K562 (cell line): ENCODE data around the gene PRKG1. TPM values are rescaled to one million over a fixed set of nuclear protein-coding genes. Genes with fewer than 3 reads are reported as not detected.

Experiments
- ATAC-seq: fragments of 200-7000 bp; cut with Tn5 transposase; 3 replicates; pipeline ENCODE4 v1.9.1; 2020; ENCODE audit warnings: moderate library complexity
- BruUV-seq: library from RNA; stranded (reverse); fragments of 400-500 nt; replicated peaks from 2 replicates; lab custom pipeline; 2021; lab: Mats Ljungman, UMichigan
- CTCF ChIA-PET: fragments of 300-600 bp; formaldehyde crosslinking; extraction: SDS; loops from one replicate; lab custom pipeline; 2021; ENCODE audit warnings: low intra/inter-chr PET ratio; lab: Yijun Ruan, JAX
- POLR2A ChIA-PET: fragments of 300-600, 350-650 bp; sonication (Branson Sonifier 250); formaldehyde crosslinking; extraction: SDS; loops from one replicate; lab custom pipeline; 2021; ENCODE audit warnings: antibody characterized with exemption, inconsistent platforms; lab: Yijun Ruan, JAX
- DNase-seq, 4 experiments: peaks; one replicate each; pipeline versions ENCODE4 v3.0.0 to v3.0.0-alpha.2; 2011 to 2018; ENCODE audit warnings: low spot score in 3 of 4, mixed read lengths in 3 of 4; ENCODE audit errors: extremely low read depth in 1 of 4
- FAIRE-seq: peaks from 2 replicates; lab custom pipeline; 2011; peaks lifted over from hg19 to GRCh38; lab: Jason Lieb, UNC
- H2AFZ ChIP-seq: 2 replicates; pipeline ENCODE4 v1.6.0; 2011; ENCODE audit warnings: low read depth, low read length, control low read depth, inconsistent platforms
- H3K27ac ChIP-seq: fragments of 200-600 bp; 3 replicates; pipeline ENCODE4 v1.8.0; 2011; ENCODE audit warnings: low read depth, mild to moderate bottlenecking, control low read depth, inconsistent platforms, low read length, moderate library complexity, mixed read lengths; ENCODE audit errors: extremely low read depth
- H3K27me3 ChIP-seq, 2 experiments: fragments of 300-600 bp in 1 of 2; 2 replicates in 1 of 2; 3 replicates in 1 of 2; pipeline versions ENCODE4 v1.6.0 to v1.8.0; 2011; ENCODE audit warnings: inconsistent platforms in 2 of 2, low read length in 2 of 2, mild to moderate bottlenecking in 1 of 2, mixed read lengths in 1 of 2, moderate library complexity in 1 of 2; ENCODE audit not compliant: control insufficient read depth in 2 of 2, insufficient read depth in 2 of 2
- H3K36me3 ChIP-seq: fragments of 300-600 bp; 3 replicates; pipeline ENCODE4 v1.8.0; 2011; ENCODE audit warnings: mild to moderate bottlenecking, low read length, inconsistent platforms; ENCODE audit not compliant: control insufficient read depth, insufficient read depth
- H3K4me1 ChIP-seq, 2 experiments: fragments of 200-600 bp in 1 of 2; replicated peaks in 1 of 2; 2 replicates in 1 of 2; 3 replicates in 1 of 2; pipeline versions ENCODE4 v1.5.1 to v1.8.0; 2011; ENCODE audit warnings: inconsistent platforms in 2 of 2, low read length in 2 of 2, mild to moderate bottlenecking in 1 of 2, mixed read lengths in 1 of 2, moderate library complexity in 1 of 2; ENCODE audit not compliant: control insufficient read depth in 2 of 2, insufficient read depth in 2 of 2
- H3K4me2 ChIP-seq: 2 replicates; pipeline ENCODE4 v1.6.1; 2011; ENCODE audit warnings: low read length, control low read depth, inconsistent platforms, mixed read lengths; ENCODE audit not compliant: insufficient read depth
- H3K4me3 ChIP-seq: fragments of 200-600 bp; sonication (generic), shearing (Covaris generic); 2 replicates; pipeline ENCODE4 v1.5.1; 2016; ENCODE audit warnings: control low read depth, inconsistent platforms
- H3K79me2 ChIP-seq: fragments of 200-600 bp; 3 replicates; pipeline ENCODE4 v1.8.0; 2011; ENCODE audit warnings: low read length, inconsistent platforms; ENCODE audit not compliant: control insufficient read depth, insufficient read depth
- H3K9ac ChIP-seq, 2 experiments: 2 replicates each; pipeline versions ENCODE4 v1.6.0 to v1.6.1; 2011; ENCODE audit warnings: low read depth in 2 of 2, low read length in 2 of 2, control low read depth in 1 of 2, inconsistent platforms in 1 of 2, mild to moderate bottlenecking in 1 of 2, mixed read lengths in 1 of 2; ENCODE audit not compliant: insufficient read depth in 1 of 2
- H3K9me1 ChIP-seq: one replicate; pipeline ENCODE4 v1.6.0; 2011; ENCODE audit warnings: inconsistent platforms, mild to moderate bottlenecking, low read length, moderate library complexity; ENCODE audit not compliant: control insufficient read depth, insufficient read depth
- H3K9me3 ChIP-seq: replicated peaks from 2 replicates; pipeline ENCODE4 v1.5.1; 2011; ENCODE audit warnings: low read depth, low read length, inconsistent platforms; ENCODE audit not compliant: control insufficient read depth, insufficient read depth
- H4K20me1 ChIP-seq: replicated peaks from 2 replicates; pipeline ENCODE4 v1.6.1; 2011; ENCODE audit warnings: low read length, inconsistent platforms, mixed read lengths; ENCODE audit not compliant: control insufficient read depth, insufficient read depth
- FOXJ2 ChIP-seq: fragments of 200-800 bp; sonication (Bioruptor generic); IDR thresholded peaks from 2 replicates; pipeline ENCODE4 v1.6.1; 2016; ENCODE audit warnings: missing genetic modification characterization, missing compliant biosample characterization
- GATA2 ChIP-seq: sonication (generic); formaldehyde crosslinking; IDR thresholded peaks from 2 replicates; pipeline ENCODE4 v1.4.0; 2020; ENCODE audit warnings: mild to moderate bottlenecking, missing genetic modification reagents
- KAT7 ChIP-seq: sonication (generic); formaldehyde crosslinking; IDR thresholded peaks from 2 replicates; pipeline ENCODE4 v1.8.0; 2022; ENCODE audit warnings: missing genetic modification reagents, mild to moderate bottlenecking, borderline replicate concordance
- KDM1A ChIP-seq, 2 experiments: fragments of 450-650 bp; IDR thresholded peaks; 2 replicates each; pipeline ENCODE4 v1.6.1; 2016; ENCODE audit warnings: mild to moderate bottlenecking in 2 of 2
- MYC ChIP-seq, 2 experiments: fragments of 250-450 bp in 1 of 2; sonication (Bioruptor Pico) in 1 of 2; IDR thresholded peaks; 2 replicates each; pipeline versions ENCODE4 v1.5.1 to v1.6.1; 2012 to 2021; ENCODE audit warnings: low read depth in 2 of 2, borderline replicate concordance in 1 of 2, improper control_type of control experiment in 1 of 2, low read length in 1 of 2, mild to moderate bottlenecking in 1 of 2, moderate library complexity in 1 of 2
- NR2C2 ChIP-seq, 2 experiments: fragments of 200-800 bp in 1 of 2; sonication (Bioruptor generic) in 1 of 2; sonication (generic) in 1 of 2; formaldehyde crosslinking in 1 of 2; IDR thresholded peaks; 2 replicates each; pipeline versions ENCODE4 v1.6.1 to v1.8.0; 2016 to 2022; ENCODE audit warnings: mild to moderate bottlenecking in 1 of 2, missing compliant biosample characterization in 1 of 2, missing genetic modification characterization in 1 of 2, missing genetic modification reagents in 1 of 2
- SIN3A ChIP-seq, 2 experiments: fragments of 150-350 bp in 1 of 2; IDR thresholded peaks; 2 replicates each; pipeline ENCODE4 v1.6.1; 2011 to 2016; ENCODE audit warnings: borderline replicate concordance in 2 of 2, low read depth in 2 of 2, low read length in 2 of 2, mild to moderate bottlenecking in 2 of 2, moderate library complexity in 2 of 2; ENCODE audit not compliant: control insufficient read depth in 1 of 2
- SLC30A9 ChIP-seq: fragments of 250-450 bp; sonication (Bioruptor Pico); IDR thresholded peaks from 2 replicates; pipeline ENCODE4 v1.8.0; 2022; ENCODE audit warnings: mild to moderate bottlenecking, moderate library complexity
- ZFPM2 ChIP-seq: fragments of 250-450 bp; sonication (Bioruptor Pico); IDR thresholded peaks from 2 replicates; pipeline ENCODE4 v1.5.1; 2022; ENCODE audit warnings: mild to moderate bottlenecking
- ZNF224 ChIP-seq: sonication (generic); formaldehyde crosslinking; IDR thresholded peaks from 2 replicates; pipeline ENCODE4 v1.8.0; 2022; ENCODE audit warnings: mild to moderate bottlenecking, missing genetic modification reagents
- ZNF507 ChIP-seq: conservative IDR thresholded peaks from 2 replicates; pipeline ENCODE4 v1.6.1; 2017; ENCODE audit warnings: missing genetic modification characterization, missing compliant biosample characterization
- WGBS: fragments of 100-300 bp; shearing (Covaris generic); methylation state at CpG from one replicate; pipeline ENCODE4 v1.1.6; 2016; ENCODE audit warnings: low coverage, mixed read lengths; ENCODE audit not compliant: insufficient coverage; ENCODE audit errors: missing lambda C conversion rate; 5-methylcytosine and 5-hydroxymethylcytosine counted together
- in situ Hi-C: fragments of 300-500 bp; cut with MboI; formaldehyde crosslinking; loops from 4 replicates; pipeline ENCODE4 v1.15.0; 2018; ENCODE audit warnings: inconsistent platforms, mixed read lengths
- intact Hi-C: fragments of 100-400 bp; cut with micrococcal nuclease; formaldehyde crosslinking; loops from 2 replicates; pipeline ENCODE4 v1.14.2; 2022
- polyA plus RNA-seq, 8 experiments: library from polyadenylated mRNA; depleted of rRNA in 4 of 8; stranded (reverse) in 5 of 8; unstranded in 3 of 8; fragments of >200 nt; fragmentation: Nextera tagmentation in 2 of 8; fragmentation: Illumina TruSeq in 1 of 8; extraction: Ambion mirVana in 2 of 8; extraction: Trizol in 1 of 8; gene quantifications; 2 replicates each; pipeline versions ENCODE4 v1.2.1 to v1.2.3, GENCODE V29; 2011 to 2014; ENCODE audit warnings: inconsistent platforms in 1 of 8, missing spikeins in 1 of 8
- total RNA-seq, 7 experiments: library from RNA; depleted of rRNA in 6 of 7; stranded (reverse); fragments of >200 nt in 6 of 7; fragmentation: Illumina TruSeq in 2 of 7; extraction: Trizol in 2 of 7; gene quantifications; 2 replicates each; pipeline versions ENCODE4 v1.2.1 to v1.2.3, GENCODE V29; 2011 to 2021; ENCODE audit warnings: low replicate concordance in 1 of 7
- TF ChIP-seq, protein P1 (sequence below): fragments of 450-650 bp; IDR thresholded peaks from 2 replicates; pipeline ENCODE4 v1.6.1; 2017; ENCODE audit warnings: antibody characterized with exemption

PRKG1 gene
- total and polyA plus RNA-seq, 9 of the 15 experiments (the other 6 are each of a cell fraction or from before 2014, with no cell fraction given): 0.22 TPM; not detected in 8

DNA sequence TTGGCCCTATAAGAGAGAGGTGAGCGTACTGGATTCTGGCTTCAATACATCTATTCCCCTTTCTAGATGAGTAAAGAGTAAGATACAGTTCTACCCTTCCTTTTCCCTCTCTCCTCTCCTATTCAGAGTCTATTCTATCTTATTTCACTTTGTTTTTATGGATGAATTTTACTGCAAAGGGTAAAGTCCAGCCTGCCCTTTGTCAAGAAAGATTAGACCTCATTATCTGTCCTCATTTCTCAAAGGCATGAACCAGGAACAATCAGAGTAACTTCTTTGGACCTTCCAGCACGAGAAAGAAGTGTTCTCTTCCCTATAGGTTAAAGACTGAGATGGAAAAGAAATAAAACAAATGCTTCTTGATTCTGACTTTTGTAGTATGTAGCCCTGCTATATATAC, 239.0 kb downstream of the PRKG1 start:
- ChIA-PET CTCF (no interaction called here), POLR2A (no interaction called here)
- in situ Hi-C loops (no loop called here), intact Hi-C loops (no loop called here)
- Histone ChIP-seq H3K9me3 (no peaks in the 10 kb centered on the region), H3K36me3 (no peaks in the 10 kb centered on the region), H3K79me2 (no peaks in the 10 kb centered on the region), H3K27me3 (no peaks in the 10 kb centered on the region), H3K9me1 (no peaks in the 10 kb centered on the region), H3K4me1 (no peaks in the 10 kb centered on the region), H3K4me2 (no peak overlapping the region), H2AFZ (no peak overlapping the region), H3K9ac (no peak overlapping the region), H3K4me3 (no peak overlapping the region), H4K20me1 (no peaks in the 10 kb centered on the region), H3K27ac (no peak overlapping the region)
- BruUV-seq: no TSS peak
- 2% methylated on average over 2 of the region's 2 CpGs for WGBS
- DNase-seq (no peak), ATAC-seq (no peak), FAIRE-seq (no peak)
- no peak for TF ChIP-seq KAT7

DNA sequence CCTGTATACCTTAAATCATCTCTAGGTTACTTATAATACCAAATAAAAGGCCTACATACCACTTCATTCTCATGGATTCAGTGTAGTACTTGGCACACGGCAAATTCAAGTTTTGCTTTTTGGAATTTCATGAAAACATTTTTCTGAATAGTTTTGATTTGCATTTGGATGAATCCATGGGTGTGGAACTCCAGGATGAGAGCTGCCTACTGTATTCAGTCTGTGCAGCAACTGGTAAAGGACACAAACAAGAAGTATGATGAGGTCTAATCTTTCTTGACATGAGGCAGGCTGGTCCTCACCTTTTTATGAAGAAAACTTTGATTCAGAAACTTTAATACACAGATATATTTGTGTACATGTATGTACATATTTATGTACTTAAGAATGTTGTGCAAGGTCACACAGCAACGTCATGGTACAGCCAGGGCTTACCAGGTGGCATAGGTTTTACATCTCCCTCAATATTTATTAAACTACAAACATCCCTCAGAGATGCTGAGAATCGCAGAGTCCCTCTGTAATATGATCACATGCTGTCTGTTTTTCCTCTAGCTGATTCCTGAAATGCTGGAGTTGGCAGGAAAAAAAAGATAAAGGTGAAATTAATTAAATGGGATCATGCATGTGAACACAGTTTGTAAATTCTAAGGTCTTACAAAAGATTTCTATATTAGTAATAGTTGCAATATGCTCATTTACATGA, 239.6 kb downstream of the PRKG1 start:
- no TSS peak for BruUV-seq
- ATAC-seq: no peak
- Histone ChIP-seq H3K4me1 (no peaks in the 10 kb centered on the region), H3K79me2 (no peaks in the 10 kb centered on the region), H3K27me3 (no peaks in the 10 kb centered on the region), H3K9me3 (no peaks in the 10 kb centered on the region), H3K9ac (no peak overlapping the region), H3K4me2 (no peak overlapping the region), H3K9me1 (no peaks in the 10 kb centered on the region), H2AFZ (no peak overlapping the region), H3K36me3 (no peaks in the 10 kb centered on the region), H3K27ac (no peak overlapping the region), H3K4me3 (no peak overlapping the region), H4K20me1 (no peaks in the 10 kb centered on the region)
- ChIA-PET CTCF (no interaction called here), POLR2A (interaction anchor here (1.3 kb wide), 1 partner anchor 12 kb away, joined by 3 read pairs; no protein-coding TSS in a partner anchor)
- 2% methylated on average over 3 of the region's 3 CpGs for WGBS
- TF ChIP-seq SIN3A (IDR thresholded peaks at IDR 0.05; ENCODE audit: borderline replicate concordance in 2 of 2, control insufficient read depth in 1 of 2, low read depth in 2 of 2, low read length in 2 of 2) (no peak), ZFPM2 (CRISPR knock-in tag) (no peak), ZNF507 (no peak), ZNF224 (CRISPR knock-in tag) (no peak), NR2C2 (CRISPR knock-in tag; IDR thresholded peaks at IDR 0.05) (no peak), NR2C2 (tag; IDR thresholded peaks at IDR 0.05) (no peak), KDM1A (IDR thresholded peaks at IDR 0.05) (no peak), FOXJ2 (no peak), SLC30A9 (no peak), MYC (IDR thresholded peaks at IDR 0.05; ENCODE audit: low read depth, low read length) (no peak), MYC (CRISPR knock-in tag; IDR thresholded peaks at IDR 0.05; ENCODE audit: borderline replicate concordance, low read depth) (no peak), GATA2 (CRISPR knock-in tag) (no peak)
- TF ChIP-seq, protein P1, sequence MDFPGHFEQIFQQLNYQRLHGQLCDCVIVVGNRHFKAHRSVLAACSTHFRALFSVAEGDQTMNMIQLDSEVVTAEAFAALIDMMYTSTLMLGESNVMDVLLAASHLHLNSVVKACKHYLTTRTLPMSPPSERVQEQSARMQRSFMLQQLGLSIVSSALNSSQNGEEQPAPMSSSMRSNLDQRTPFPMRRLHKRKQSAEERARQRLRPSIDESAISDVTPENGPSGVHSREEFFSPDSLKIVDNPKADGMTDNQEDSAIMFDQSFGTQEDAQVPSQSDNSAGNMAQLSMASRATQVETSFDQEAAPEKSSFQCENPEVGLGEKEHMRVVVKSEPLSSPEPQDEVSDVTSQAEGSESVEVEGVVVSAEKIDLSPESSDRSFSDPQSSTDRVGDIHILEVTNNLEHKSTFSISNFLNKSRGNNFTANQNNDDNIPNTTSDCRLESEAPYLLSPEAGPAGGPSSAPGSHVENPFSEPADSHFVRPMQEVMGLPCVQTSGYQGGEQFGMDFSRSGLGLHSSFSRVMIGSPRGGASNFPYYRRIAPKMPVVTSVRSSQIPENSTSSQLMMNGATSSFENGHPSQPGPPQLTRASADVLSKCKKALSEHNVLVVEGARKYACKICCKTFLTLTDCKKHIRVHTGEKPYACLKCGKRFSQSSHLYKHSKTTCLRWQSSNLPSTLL: no peak
- in situ Hi-C loops (no loop called here), intact Hi-C loops (no loop called here)
- no peak for DNase-seq
- no peak for FAIRE-seq
